ENCODE measurements around the gene NELL2.
"Not testable (repeated sequence)": the region's sequence is repeated elsewhere in the genome, so short reads cannot be mapped to it uniquely, and the experiment has no call there.

Gene NELL2

DNA sequence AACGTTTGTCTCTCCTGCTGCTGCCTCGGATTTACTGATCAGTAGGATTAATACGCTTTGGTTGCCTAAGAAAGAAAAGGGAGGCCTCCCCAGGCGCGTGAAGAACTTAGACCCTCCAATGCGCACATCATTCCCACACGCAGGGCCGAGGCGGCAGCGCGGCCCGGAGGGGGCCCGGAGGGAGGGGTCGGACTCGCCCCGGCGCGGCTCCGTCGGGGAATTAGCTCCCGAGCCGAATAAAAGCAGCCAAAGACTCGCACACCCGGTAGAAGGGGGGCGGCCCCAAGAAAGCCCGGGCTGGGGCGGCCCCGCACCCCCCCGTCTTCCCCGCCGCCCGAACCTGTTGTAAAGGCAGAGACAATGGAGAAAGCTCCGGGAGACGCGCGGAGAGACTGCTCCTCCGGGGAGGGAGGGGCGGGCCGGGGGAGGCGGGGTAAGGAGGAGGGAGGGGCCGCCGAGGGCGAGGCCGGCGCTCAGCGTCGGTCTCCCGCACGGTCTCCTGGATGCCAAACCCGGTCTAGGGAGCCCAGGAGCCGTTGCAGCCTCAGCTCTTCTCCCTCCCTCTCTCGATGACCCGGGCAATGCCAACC lies at the start of gene NELL2:
NELL2 (minus strand) TSS at position 362 of the 590 bp plus-strand sequence. CDS start 446 bp downstream, outside the sequence.
- H3K4me1 ChIP-seq (ENCODE audit: insufficient read depth, poor library complexity, severe bottlenecking), result peaks cover 3% of the 10 kb centered on the region
- peak within 1 kb of the TSS; percentile 13 for H3K4me3 ChIP-seq (ENCODE audit: severe bottlenecking)
- H3K36me3 ChIP-seq (ENCODE audit: low read depth), result no peaks in the 10 kb centered on the region
- ATAC-seq (ENCODE audit: low read depth), result peak; percentile 77
- peaks cover 76% of the 10 kb centered on the region for H3K27me3 ChIP-seq (ENCODE audit: insufficient read depth, poor library complexity, severe bottlenecking)
- H3K27ac ChIP-seq (ENCODE audit: poor library complexity, severe bottlenecking), result no peak within 1 kb of the TSS
- TF ChIP-seq, protein P1, sequence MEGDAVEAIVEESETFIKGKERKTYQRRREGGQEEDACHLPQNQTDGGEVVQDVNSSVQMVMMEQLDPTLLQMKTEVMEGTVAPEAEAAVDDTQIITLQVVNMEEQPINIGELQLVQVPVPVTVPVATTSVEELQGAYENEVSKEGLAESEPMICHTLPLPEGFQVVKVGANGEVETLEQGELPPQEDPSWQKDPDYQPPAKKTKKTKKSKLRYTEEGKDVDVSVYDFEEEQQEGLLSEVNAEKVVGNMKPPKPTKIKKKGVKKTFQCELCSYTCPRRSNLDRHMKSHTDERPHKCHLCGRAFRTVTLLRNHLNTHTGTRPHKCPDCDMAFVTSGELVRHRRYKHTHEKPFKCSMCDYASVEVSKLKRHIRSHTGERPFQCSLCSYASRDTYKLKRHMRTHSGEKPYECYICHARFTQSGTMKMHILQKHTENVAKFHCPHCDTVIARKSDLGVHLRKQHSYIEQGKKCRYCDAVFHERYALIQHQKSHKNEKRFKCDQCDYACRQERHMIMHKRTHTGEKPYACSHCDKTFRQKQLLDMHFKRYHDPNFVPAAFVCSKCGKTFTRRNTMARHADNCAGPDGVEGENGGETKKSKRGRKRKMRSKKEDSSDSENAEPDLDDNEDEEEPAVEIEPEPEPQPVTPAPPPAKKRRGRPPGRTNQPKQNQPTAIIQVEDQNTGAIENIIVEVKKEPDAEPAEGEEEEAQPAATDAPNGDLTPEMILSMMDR (IDR thresholded peaks at IDR 0.05; ENCODE audit: poor library complexity, severe bottlenecking), result no peak
- H3K9me3 ChIP-seq (ENCODE audit: severe bottlenecking), result no peaks in the 10 kb centered on the region
- no peak for DNase-seq (ENCODE audit: low spot score)

DNA sequence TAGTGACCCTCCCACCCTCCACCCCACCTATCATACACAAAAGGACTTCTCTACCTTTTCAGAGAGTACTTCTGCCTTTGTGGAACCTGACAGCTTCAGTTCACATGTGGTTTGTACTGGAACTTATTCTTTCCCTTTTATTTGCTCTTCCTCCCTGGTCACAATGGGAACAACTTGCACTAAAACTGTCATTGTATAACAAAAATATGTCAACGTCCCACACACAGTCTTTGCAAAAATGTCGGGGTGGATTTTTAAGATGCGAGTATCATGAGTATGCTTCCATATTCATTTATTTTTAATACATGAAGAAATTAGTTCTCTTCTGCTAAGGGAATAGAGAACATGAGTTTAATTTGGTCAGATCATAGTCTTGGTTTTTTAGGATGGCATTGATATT lies 45.6 kb upstream of the NELL2 start:
- DNase-seq (ENCODE audit: low spot score) (no peak), ATAC-seq (ENCODE audit: low read depth) (no peak)
- no peaks in the 10 kb centered on the region for H3K36me3 ChIP-seq (ENCODE audit: low read depth)
- peaks cover 36% of the 10 kb centered on the region for H3K27me3 ChIP-seq (ENCODE audit: insufficient read depth, poor library complexity, severe bottlenecking)
- no peaks in the 10 kb centered on the region for H3K9me3 ChIP-seq (ENCODE audit: severe bottlenecking)
- TF ChIP-seq, protein P1 (IDR thresholded peaks at IDR 0.05; ENCODE audit: poor library complexity, severe bottlenecking), result no peak
- no peak overlapping the region for H3K4me3 ChIP-seq (ENCODE audit: severe bottlenecking)
- no peak overlapping the region for H3K27ac ChIP-seq (ENCODE audit: poor library complexity, severe bottlenecking)
- H3K4me1 ChIP-seq (ENCODE audit: insufficient read depth, poor library complexity, severe bottlenecking), result no peaks in the 10 kb centered on the region

DNA sequence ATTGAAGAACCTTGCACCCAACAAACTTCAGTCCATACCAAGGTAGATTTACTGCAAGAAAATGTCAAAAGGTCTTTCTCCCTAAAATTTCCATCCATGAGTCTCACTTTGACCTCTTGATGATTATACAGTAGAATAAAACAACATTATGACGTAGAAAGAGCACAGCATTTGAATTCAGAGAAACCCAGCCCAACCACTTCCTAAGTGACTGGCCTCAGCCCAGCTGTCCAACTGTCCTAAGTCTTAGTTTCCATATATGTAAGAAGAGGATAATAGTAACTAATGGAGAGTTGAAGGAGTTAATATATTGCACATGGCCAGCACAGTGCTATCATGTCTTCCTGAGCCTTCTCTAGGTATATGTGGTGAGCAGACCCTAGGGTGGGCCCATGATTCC lies 41.0 kb upstream of the NELL2 start:
- H3K27ac ChIP-seq (ENCODE audit: poor library complexity, severe bottlenecking), result no peak overlapping the region
- ATAC-seq (ENCODE audit: low read depth) (no peak), DNase-seq (ENCODE audit: low spot score) (no peak)
- no peaks in the 10 kb centered on the region for H3K4me1 ChIP-seq (ENCODE audit: insufficient read depth, poor library complexity, severe bottlenecking)
- H3K27me3 ChIP-seq (ENCODE audit: insufficient read depth, poor library complexity, severe bottlenecking), result peaks cover 14% of the 10 kb centered on the region
- H3K4me3 ChIP-seq (ENCODE audit: severe bottlenecking), result no peak overlapping the region
- H3K9me3 ChIP-seq (ENCODE audit: severe bottlenecking), result no peaks in the 10 kb centered on the region
- TF ChIP-seq, protein P1 (IDR thresholded peaks at IDR 0.05; ENCODE audit: poor library complexity, severe bottlenecking), result no peak
- H3K36me3 ChIP-seq (ENCODE audit: low read depth), result no peaks in the 10 kb centered on the region

DNA sequence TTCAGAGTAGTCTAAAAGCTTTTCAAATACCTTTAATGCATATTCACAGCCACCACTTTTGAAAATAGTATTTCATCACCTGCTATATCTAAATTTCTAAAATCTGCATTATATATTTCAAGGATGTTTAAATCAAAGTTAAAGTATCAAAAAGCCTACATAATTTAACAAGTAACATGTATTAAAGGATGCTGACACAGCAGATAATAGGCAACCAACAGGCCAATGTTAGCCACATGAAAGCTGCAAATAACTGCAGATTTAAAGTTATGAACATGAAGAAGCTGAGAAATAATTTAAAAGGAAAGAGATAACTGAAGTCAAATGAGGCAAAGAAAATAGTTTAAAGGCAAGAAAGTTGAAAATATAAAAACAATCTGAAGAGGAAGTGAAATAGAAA lies 39.8 kb upstream of the NELL2 start:
- TF ChIP-seq, protein P1 (IDR thresholded peaks at IDR 0.05; ENCODE audit: poor library complexity, severe bottlenecking), result no peak
- Histone ChIP-seq H3K4me1 (ENCODE audit: insufficient read depth, poor library complexity, severe bottlenecking) (no peaks in the 10 kb centered on the region), H3K9me3 (ENCODE audit: severe bottlenecking) (no peaks in the 10 kb centered on the region), H3K27ac (ENCODE audit: poor library complexity, severe bottlenecking) (no peak overlapping the region), H3K36me3 (ENCODE audit: low read depth) (no peaks in the 10 kb centered on the region), H3K27me3 (ENCODE audit: insufficient read depth, poor library complexity, severe bottlenecking) (peaks cover 7% of the 10 kb centered on the region), H3K4me3 (ENCODE audit: severe bottlenecking) (no peak overlapping the region)
- ATAC-seq (ENCODE audit: low read depth) (no peak), DNase-seq (ENCODE audit: low spot score) (no peak)

DNA sequence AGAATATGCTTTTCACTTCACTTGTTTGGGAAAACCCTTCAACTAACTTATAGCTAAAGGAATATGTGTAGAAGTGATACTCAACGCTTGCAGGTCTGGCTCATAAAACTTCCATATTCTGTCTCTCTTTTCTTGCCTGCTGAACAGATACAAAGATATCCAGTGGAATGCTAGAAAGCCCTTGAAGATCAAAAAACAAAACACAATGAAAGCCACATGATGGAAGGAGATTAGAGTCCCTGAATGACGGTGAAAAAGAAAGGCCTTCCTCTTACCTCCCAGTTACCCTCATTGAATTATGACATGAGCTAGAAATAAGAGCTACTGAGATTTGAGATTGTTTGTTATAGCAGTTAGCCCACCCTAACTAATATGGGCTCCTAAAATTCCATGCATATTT lies 28.2 kb upstream of the NELL2 start:
- H3K27me3 ChIP-seq (ENCODE audit: insufficient read depth, poor library complexity, severe bottlenecking), result no peaks in the 10 kb centered on the region
- H3K27ac ChIP-seq (ENCODE audit: poor library complexity, severe bottlenecking), result no peak overlapping the region
- DNase-seq (ENCODE audit: low spot score) (no peak), ATAC-seq (ENCODE audit: low read depth) (no peak)
- TF ChIP-seq, protein P1 (IDR thresholded peaks at IDR 0.05; ENCODE audit: poor library complexity, severe bottlenecking), result no peak
- no peaks in the 10 kb centered on the region for H3K36me3 ChIP-seq (ENCODE audit: low read depth)
- no peaks in the 10 kb centered on the region for H3K9me3 ChIP-seq (ENCODE audit: severe bottlenecking)
- no peak overlapping the region for H3K4me3 ChIP-seq (ENCODE audit: severe bottlenecking)
- H3K4me1 ChIP-seq (ENCODE audit: insufficient read depth, poor library complexity, severe bottlenecking), result no peaks in the 10 kb centered on the region

DNA sequence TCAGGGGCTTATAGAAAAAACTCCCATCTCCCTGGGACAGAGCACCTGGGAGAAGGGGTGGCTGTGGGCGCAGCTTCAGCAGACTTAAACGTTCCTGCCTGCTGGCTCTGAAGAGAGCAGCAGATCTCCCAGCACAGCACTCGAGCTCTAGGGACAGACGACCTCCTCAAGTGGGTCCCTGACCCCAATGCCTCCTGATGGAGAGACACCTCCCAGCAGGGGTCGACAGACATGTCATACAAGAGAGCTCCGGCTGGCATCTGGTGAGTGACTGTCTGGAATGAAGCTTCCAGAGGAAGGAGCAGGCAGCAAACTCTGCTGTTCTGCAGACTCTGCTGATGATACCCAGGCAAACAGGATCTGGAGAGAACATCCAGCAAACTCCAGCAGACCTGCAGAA lies 22.0 kb upstream of the NELL2 start:
- not testable (repeated sequence) for H3K36me3 ChIP-seq (ENCODE audit: low read depth); H3K4me3 ChIP-seq (ENCODE audit: severe bottlenecking); DNase-seq (ENCODE audit: low spot score); ATAC-seq (ENCODE audit: low read depth); H3K4me1 ChIP-seq (ENCODE audit: insufficient read depth, poor library complexity, severe bottlenecking); H3K9me3 ChIP-seq (ENCODE audit: severe bottlenecking); H3K27ac ChIP-seq (ENCODE audit: poor library complexity, severe bottlenecking); H3K27me3 ChIP-seq (ENCODE audit: insufficient read depth, poor library complexity, severe bottlenecking)
